SK-N-SH (cell line): Measurements from ENCODE around the gene SPRY1.

Experiments used
- CTCF ChIP-seq: fragments of 200-600 bp; sonication (generic); IDR thresholded peaks from 2 replicates; pipeline ENCODE4 v1.6.1; 2017; ENCODE audit warnings: antibody characterized with exemption, mild to moderate bottlenecking, moderate library complexity
- NFIC ChIP-seq: IDR thresholded peaks from 2 replicates; pipeline ENCODE4 v1.4.0; 2012; ENCODE audit warnings: borderline replicate concordance
- YY1 ChIP-seq: IDR thresholded peaks from 2 replicates; pipeline ENCODE4 v1.4.0; 2012; ENCODE audit warnings: low read depth, mild to moderate bottlenecking

GRCh38 chr4:123365412-123365811 is 31.2 kb upstream of the SPRY1 start:
- no peak for TF ChIP-seq CTCF
- no peak for TF ChIP-seq NFIC
- no peak for TF ChIP-seq YY1
